Tibial nerve (tissue), 4 donors: ENCODE data around the gene DDAH1.

Source experiments
- CTCF ChIP-seq, 5 experiments: fragments of 200-600 bp in 3 of 5; fragments of 450-650 bp in 2 of 5; sonication (generic) in 3 of 5; IDR thresholded peaks; one replicate each; pipeline ENCODE4 v1.5.1; 2016 to 2019; ENCODE audit warnings: antibody characterized with exemption in 5 of 5, mild to moderate bottlenecking in 3 of 5, moderate library complexity in 2 of 5
- EP300 ChIP-seq, 2 donors: sonication (generic); formaldehyde crosslinking; IDR thresholded peaks; one replicate each; pipeline ENCODE4 v1.6.1; 2017; ENCODE audit warnings: antibody characterized with exemption in 2 of 2, mild to moderate bottlenecking in 1 of 2
- POLR2A ChIP-seq, 2 donors: fragments of 450-650 bp; IDR thresholded peaks; one replicate each; pipeline ENCODE4 v1.6.1; 2017; ENCODE audit warnings: antibody characterized with exemption in 2 of 2, mild to moderate bottlenecking in 2 of 2, moderate library complexity in 2 of 2

DNA sequence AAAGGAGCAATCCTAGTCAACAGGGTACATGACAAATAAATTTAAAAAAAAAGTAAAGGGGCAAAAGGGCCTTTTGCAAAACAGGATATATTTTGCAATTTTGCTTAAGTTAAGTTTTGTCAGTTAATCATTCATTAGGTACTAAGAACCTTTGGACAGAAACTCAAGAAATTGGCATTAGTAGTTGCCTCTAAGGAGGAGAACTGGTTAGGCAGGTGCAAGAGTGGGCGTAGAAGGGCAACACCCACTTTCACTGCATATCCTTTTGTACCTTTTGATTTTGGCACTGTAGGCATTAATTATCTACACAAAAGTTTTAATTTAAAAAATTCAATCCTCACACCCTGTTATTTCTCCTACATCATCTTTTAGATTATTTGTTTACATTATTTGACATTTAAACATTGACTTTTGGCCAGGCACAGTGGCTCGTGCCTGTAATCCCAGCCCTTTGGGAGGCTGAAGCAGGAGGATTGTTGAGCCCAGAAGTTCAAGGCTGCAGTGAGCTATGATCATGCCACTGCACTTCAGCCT, 4.3 kb downstream of the DDAH1 start:
- TF ChIP-seq CTCF (IDR thresholded peaks at IDR 0.05) (no peak), POLR2A (IDR thresholded peaks at IDR 0.05) (no peak), EP300 (IDR thresholded peaks at IDR 0.05) (no peak)
